Ishikawa (cell line): ENCODE measurements around the gene RRP1.

Experiments
- CEBPB ChIP-seq: IDR thresholded peaks from 2 replicates; pipeline ENCODE4 v1.6.1; 2012
- CREB1 ChIP-seq: IDR thresholded peaks from 2 replicates; pipeline ENCODE4 v1.6.1; 2012; ENCODE audit warnings: low read depth
- EGR1 ChIP-seq: IDR thresholded peaks from 2 replicates; pipeline ENCODE4 v1.6.1; 2012
- EP300 ChIP-seq: IDR thresholded peaks from 2 replicates; pipeline ENCODE4 v1.6.1; 2012; ENCODE audit warnings: borderline replicate concordance
- FOXM1 ChIP-seq: IDR thresholded peaks from 2 replicates; pipeline ENCODE4 v1.6.1; 2012; ENCODE audit warnings: low read depth, borderline replicate concordance
- NFIC ChIP-seq: IDR thresholded peaks from 2 replicates; pipeline ENCODE4 v1.6.1; 2012
- RAD21 ChIP-seq: IDR thresholded peaks from 2 replicates; pipeline ENCODE4 v1.6.1; 2012; ENCODE audit warnings: low read depth
- TAF1 ChIP-seq: IDR thresholded peaks from 2 replicates; pipeline ENCODE4 v1.6.1; 2012; ENCODE audit warnings: low read depth, mild to moderate bottlenecking
- TCF12 ChIP-seq: IDR thresholded peaks from 2 replicates; pipeline ENCODE4 v1.6.1; 2012; ENCODE audit warnings: low read depth
- TEAD4 ChIP-seq: IDR thresholded peaks from 2 replicates; pipeline ENCODE4 v1.6.1; 2012
- YY1 ChIP-seq: IDR thresholded peaks from 2 replicates; pipeline ENCODE4 v1.6.1; 2012; ENCODE audit warnings: low read depth
- ZBTB7A ChIP-seq: IDR thresholded peaks from 2 replicates; pipeline ENCODE4 v1.6.1; 2012; ENCODE audit warnings: low read depth
- TF ChIP-seq, protein P1 (sequence below): IDR thresholded peaks from 2 replicates; pipeline ENCODE4 v1.6.1; 2012
- TF ChIP-seq, protein P2 (sequence below): IDR thresholded peaks from 2 replicates; pipeline ENCODE4 v1.6.1; 2012
- TF ChIP-seq, protein P3 (sequence below): IDR thresholded peaks from 2 replicates; pipeline ENCODE4 v1.6.1; 2012; ENCODE audit warnings: low read depth, mild to moderate bottlenecking

Gene RRP1

DNA sequence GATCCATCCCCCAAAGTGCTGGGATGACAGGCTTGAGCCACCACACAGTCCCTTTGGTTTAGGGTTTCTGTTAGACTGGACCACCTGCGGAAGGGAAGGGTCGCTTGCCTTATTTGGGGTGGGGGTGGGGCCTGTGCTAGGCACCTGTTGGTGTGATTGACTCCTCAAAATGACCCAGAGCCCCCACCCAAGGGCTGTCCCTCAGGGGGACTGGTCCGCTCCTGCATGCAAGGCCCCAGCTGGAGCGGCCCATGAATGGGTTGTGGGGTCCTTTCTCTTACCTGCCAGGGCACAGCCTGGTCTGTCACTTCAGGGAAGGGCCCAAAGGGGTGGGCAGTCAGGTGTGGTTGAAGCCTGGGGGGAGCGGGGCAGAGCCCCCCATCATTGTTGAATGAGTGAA lies 11.4 kb upstream of the RRP1 start:
- TF ChIP-seq, protein P1, sequence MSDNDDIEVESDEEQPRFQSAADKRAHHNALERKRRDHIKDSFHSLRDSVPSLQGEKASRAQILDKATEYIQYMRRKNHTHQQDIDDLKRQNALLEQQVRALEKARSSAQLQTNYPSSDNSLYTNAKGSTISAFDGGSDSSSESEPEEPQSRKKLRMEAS: no peak
- TF ChIP-seq, protein P2, sequence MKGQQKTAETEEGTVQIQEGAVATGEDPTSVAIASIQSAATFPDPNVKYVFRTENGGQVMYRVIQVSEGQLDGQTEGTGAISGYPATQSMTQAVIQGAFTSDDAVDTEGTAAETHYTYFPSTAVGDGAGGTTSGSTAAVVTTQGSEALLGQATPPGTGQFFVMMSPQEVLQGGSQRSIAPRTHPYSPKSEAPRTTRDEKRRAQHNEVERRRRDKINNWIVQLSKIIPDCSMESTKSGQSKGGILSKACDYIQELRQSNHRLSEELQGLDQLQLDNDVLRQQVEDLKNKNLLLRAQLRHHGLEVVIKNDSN: no peak
- TF ChIP-seq NFIC (no peak), TAF1 (no peak), TCF12 (no peak), EGR1 (no peak)

DNA sequence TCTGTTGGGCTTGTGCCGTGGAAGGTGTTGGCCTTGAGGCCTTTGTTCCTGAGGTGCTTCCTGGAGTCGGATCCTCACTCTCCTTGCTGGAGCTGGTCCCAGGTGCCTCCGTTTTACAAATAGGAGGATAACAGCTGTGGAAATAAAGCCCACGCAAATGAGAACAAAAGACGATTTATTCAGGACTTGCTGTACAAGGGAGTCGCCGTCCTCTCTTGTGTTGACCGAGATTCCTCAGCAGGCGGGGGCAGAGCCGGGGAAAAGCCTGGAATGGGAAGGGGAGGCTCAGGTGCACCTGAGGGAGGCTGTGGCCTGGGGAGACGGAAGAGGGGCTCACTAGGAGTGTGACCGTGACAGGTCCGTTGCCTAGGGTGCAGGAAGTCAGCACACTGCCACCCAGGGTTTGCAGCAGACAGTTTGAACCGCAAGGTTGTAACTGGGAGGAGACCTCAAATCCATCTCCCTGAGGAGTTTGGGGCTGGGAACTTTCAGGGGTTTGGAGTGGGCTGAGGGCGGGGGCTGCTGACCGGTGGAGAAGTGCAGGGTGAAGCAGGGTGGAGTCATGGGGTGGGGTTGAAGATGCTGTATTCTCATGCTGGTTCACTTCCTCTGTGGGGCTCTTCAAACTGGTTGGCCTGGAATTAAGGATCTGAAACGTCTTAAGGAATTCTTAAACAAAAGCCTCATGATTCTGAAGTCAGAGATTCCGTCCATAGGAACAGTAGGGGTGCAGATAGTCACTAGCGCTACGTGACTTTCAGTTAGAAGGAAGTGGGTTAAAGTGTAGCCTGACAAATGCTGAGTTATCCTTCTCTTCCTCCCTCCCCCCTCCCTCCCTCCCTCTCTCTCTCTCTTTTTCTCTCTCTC lies 10.7 kb upstream of the RRP1 start:
- TF ChIP-seq CEBPB (no peak), YY1 (no peak), EGR1 (no peak), NFIC (no peak), EP300 (no peak), ZBTB7A (no peak), RAD21 (no peak), FOXM1 (no peak), TEAD4 (no peak), CREB1 (no peak), TAF1 (no peak), TCF12 (no peak)
- TF ChIP-seq, protein P1: no peak
- TF ChIP-seq, protein P3, sequence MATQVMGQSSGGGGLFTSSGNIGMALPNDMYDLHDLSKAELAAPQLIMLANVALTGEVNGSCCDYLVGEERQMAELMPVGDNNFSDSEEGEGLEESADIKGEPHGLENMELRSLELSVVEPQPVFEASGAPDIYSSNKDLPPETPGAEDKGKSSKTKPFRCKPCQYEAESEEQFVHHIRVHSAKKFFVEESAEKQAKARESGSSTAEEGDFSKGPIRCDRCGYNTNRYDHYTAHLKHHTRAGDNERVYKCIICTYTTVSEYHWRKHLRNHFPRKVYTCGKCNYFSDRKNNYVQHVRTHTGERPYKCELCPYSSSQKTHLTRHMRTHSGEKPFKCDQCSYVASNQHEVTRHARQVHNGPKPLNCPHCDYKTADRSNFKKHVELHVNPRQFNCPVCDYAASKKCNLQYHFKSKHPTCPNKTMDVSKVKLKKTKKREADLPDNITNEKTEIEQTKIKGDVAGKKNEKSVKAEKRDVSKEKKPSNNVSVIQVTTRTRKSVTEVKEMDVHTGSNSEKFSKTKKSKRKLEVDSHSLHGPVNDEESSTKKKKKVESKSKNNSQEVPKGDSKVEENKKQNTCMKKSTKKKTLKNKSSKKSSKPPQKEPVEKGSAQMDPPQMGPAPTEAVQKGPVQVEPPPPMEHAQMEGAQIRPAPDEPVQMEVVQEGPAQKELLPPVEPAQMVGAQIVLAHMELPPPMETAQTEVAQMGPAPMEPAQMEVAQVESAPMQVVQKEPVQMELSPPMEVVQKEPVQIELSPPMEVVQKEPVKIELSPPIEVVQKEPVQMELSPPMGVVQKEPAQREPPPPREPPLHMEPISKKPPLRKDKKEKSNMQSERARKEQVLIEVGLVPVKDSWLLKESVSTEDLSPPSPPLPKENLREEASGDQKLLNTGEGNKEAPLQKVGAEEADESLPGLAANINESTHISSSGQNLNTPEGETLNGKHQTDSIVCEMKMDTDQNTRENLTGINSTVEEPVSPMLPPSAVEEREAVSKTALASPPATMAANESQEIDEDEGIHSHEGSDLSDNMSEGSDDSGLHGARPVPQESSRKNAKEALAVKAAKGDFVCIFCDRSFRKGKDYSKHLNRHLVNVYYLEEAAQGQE: no peak
- TF ChIP-seq, protein P2: no peak

DNA sequence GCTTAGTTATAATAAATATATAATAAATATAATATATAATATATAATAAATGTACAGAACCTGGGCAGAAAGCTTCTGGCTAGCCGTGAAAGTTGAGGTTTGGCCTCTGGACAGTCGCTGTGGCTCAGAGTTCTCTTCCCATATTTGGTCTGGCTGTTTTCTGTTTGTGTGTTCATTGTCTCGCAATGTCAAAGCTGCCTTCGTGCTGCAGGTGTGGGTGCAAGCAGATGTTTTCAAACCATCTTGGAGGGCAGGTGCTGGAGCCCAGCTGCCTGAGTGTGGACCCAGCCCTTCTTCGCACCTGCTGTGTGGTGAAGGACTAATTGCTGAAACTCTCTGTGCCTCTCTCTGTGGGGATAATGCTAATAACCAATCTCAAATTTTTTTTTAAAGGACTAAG lies 9.7 kb upstream of the RRP1 start:
- no peak for TF ChIP-seq ZBTB7A
- TF ChIP-seq FOXM1: no peak
- no peak for TF ChIP-seq TEAD4
- no peak for TF ChIP-seq CREB1
- TF ChIP-seq CEBPB: no peak
- no peak for TF ChIP-seq NFIC
- TF ChIP-seq, protein P2: no peak
- no peak for TF ChIP-seq EGR1
- no peak for TF ChIP-seq YY1

DNA sequence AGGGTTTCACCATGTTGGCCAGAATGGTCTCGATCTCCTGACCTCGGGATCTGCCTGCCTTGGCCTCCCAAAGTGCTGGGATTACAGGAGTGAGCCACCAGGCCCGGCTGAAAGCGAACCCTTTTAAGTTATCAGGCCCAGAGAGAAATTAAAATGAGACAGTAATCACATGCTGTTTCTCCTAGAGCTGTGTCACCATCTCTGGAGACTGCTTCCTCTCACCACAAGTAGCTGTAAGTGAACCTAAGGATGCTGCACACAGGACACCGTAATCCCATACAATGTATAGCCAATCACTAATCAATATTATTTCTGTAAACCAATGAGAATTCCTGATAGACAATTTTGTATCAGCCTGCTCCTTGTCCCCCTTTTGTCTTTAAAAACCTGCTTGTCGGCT lies 7.5 kb upstream of the RRP1 start:
- TF ChIP-seq, protein P3: no peak
- TF ChIP-seq RAD21 (no peak), NFIC (no peak), TAF1 (no peak), CEBPB (no peak), YY1 (no peak), CREB1 (no peak), ZBTB7A (no peak), TCF12 (no peak), EP300 (no peak), TEAD4 (no peak), EGR1 (no peak), FOXM1 (no peak)
- TF ChIP-seq, protein P1: no peak
- TF ChIP-seq, protein P2: no peak
